GM19467 (cell line): ENCODE results near the gene ABLIM3.

ENCODE experiments used
- ATAC-seq: cut with Tn5 transposase; IDR thresholded peaks from one replicate; pipeline ENCODE4 v1.9.1; 2021; ENCODE audit warnings: mild to moderate bottlenecking, moderate library complexity; ENCODE audit not compliant: unreplicated experiment

ABLIM3 gene

DNA sequence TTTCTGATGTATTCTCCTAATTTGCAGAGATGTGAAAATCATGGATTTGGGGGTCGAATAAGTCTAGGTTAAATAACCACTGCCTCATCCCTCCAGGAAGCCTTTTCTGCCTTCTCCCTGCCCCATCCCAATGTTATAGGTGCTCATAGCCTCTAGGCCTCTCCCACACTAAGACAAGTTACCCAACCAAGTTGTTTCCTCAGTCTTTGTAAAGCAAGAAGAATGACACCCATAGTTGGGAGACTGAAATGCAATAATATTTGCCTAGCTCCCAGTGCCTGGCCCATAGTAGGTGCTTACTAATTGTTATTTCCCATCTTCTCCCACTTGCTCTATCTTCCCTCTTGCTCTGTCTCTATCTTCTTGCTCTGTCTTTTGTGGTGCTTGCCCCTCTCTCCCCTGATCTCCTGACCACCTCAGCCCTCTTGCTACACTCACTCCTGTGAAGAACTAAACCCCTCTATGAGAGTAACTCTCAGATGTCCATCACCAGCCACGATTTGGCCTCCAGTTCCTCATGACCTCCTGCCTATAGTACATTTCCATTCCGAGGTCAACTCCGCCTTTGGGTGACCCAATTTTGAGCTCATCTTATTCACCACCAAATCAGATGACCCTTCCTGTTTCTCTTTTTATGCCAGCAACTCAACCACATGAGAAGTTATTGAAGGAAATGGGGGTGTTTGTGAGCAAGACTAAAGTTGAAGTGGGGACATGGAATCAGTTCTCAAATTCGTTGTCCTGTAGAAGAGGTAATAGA, 137.3 kb downstream of the ABLIM3 start:
- no peak for ATAC-seq

DNA sequence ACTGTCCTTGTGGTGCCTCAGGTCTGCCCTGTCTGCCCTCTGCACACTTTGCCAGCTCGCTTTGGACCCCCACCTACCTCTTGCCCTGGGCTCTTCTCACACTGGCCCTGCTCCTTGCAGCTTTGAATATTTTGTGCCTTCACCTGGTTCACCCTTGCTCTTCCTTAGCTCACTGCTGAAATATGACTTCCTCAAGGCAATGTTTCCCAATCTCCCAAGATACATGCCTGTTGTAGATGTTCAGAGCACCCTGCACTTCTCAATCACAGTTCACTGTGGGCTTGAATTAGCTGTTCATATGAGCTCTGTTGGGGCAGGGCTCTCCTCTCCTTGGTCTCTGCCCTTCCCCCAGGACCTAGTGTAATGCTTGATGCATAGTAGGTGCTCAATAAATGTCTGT, 138.4 kb downstream of the ABLIM3 start:
- ATAC-seq, result no peak

DNA sequence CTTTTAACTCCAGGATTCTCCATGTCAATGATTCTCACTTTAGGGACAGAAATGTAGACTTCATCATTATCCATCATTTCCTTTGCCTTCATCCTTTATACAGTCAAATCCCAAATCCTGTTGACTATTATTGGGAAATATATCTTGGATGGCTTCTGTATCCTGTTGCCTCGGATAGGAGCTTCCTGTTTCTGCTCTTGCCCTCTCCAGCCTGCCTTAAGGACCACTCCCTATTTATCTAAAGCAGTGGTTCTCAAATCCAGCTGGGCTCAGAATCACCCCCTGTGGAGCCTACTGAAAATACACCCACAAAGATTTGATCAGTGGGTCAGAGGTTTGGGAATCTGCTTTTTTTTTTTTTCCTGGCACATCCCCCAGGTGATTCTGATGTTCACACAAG, 138.8 kb downstream of the ABLIM3 start:
- no peak for ATAC-seq

DNA sequence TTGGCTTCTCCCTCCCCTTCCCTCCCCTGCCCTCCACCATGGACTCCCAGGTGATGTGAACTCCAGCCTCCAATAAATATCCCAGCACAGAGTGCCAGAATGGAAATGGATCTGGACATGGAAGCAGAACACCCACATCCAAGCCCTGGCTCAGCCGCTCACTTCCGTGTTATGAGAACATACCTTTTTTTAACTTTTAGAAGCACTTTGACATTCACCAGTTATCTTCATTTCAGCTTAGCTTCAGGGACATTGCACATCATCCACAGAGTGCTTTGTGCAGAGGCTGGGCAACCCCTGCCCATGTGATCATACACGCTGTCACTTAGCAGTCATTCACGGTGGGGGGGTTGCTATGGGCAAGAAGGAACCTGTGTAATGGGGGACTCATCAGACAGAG, 139.5 kb downstream of the ABLIM3 start:
- ATAC-seq, result no peak

DNA sequence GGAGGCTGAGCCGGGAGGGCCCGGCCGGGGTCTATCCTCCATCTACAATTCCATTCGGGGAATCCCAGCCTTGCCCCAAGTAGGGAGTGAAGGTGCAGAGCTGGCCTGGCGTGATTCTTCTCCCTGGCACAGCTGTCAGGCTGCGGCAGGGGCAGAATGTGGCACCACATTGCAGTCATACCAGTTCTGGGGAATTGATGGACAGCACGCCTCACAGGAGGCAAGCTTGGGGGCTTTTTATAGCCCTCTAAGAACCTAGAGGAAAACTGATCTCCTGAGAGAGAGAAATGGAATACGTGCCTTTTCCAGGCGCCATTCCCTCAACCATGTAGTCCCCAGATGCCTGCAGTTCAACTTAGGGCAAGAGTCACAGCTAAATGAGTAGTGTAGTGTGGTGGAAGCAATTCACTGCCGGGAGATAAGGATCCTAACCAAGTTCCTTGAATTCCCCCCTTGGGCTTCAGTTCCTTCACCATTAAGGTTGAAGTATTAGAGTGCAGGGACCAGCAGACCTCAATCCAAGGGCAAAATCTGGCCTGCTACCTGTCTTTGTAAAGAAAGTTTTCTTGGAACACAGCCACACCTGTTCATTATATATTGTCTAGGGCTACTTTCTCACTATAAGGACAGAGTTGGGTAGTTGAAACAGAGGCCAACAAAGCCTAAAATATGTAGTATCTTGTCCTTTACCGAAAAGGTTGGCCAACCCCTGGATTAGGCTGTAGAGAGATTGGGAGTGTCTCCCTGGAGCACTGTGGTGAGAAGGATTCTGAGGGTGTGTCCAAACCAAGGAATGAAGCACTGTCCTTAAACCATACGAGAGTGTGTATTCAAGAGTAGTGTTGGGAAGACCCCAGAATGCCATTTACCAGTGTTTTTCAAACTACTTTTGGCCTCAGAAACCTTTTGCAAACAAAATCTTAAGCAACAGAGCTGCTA, 141.0 kb downstream of the ABLIM3 start:
- ATAC-seq, result no peak

DNA sequence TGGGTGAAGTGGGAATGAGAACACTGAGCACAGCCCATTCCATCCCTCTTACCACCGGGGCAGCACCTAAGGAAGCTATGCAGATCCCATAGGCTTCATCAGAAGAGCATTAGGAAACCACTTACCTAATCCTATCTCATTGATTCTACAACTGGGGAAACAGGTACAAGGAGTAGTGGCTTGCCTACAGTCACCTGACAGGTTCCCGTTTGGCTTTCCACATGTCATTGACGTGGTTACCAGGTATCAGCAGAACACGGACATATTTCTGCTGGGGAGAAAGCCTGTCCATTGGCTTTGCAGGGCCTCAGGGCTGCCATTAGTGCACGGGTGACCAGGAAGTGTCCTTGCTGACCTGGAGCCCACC, 141.7 kb downstream of the ABLIM3 start:
- ATAC-seq, result no peak

DNA sequence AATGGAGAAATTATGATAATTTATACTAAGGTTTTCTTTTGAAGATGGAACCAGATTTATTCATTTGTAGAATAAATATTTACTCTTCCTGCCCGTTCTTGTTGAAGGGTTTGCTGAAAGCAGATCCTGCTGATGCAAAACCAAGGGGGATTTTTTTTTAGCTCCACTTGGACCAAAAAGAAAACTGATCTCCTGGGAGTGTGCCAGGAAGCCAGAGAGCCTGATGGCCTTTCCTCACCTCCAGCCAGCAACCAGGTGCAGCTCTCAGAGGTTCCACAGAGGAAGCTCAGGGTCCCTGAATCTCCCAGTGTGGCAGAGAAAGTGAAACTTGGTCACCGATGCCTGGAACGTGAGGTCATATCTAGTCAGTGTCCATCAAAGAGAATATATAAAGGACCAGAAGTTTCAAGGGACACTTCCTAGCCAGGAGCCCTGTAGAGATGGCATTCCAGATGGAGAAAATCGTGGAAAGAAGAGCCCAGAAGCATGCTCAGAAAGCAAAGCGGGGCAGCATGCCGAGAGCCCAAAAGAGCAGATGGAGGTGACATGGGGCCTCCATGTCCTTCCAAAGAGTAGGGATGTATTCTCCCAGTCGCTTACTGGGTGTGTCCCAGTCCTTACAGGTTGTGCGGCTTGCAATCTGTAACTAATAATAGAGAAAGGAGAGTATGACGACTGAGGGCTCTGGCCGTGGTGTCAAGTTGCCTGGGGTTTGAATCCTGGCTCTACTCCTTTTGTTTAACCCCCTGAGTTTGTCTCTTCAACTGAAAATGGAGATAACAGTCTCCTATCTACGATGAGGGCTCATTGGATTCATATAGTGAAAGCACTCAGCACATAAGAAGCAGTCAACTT, 142.6 kb downstream of the ABLIM3 start:
- no peak for ATAC-seq

DNA sequence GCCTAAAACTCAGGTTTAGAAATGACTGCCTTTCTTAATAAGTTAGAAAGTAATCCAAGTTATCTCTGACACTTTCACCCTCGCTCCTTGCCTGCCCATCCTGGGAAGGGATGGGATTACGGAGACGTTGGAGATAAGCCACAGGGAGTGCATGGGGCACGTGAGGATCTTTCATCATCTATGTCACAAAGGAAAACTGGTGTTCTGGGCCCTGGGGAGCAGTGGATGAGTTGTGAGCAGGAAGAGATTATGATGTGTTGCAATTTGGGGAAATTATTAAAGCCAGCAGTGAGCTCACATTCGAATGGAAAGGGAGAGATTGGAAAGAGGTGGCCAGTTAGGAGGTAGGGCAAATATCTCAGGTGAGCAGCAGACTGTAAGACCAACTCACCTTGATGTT, 143.2 kb downstream of the ABLIM3 start:
- ATAC-seq, result no peak

DNA sequence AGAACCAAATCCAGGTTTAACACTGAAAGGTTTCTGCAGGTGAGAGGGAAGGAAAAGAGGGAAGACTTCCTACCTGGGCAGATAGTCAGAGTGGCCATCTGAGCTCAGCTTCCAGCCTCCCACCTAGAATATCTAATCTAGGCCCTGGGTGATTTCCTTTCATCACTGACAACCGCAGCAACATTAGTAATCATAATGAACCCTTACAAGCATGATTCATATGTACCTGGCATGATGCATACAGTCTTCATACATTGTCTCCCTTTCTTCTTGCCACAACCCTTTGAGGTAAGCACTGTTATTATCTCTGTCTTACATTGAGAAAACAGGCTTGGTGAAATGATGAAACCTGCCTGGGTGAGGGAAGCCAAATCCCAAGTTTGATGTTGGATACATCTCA, 143.9 kb downstream of the ABLIM3 start:
- no peak for ATAC-seq

DNA sequence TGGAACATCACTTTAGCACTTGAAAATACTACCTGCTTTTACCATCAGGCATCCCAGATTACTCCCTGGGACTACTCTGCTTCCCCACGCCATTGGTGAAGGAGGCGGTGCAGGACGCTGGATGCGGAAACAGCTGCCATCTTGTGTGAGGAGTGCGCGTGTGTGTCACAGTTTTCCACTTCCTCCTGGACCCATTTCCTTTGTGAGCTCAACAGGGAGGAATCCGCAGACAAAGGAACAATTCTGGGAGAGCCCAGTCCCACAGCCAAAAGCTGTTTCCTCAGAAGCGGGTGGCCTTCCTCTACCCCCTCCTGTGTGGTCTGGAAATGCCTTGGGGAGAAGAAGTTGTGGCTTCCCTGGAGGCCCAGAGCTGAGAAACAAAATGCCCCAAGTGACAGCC, 147.1 kb downstream of the ABLIM3 start:
- ATAC-seq, result no peak

DNA sequence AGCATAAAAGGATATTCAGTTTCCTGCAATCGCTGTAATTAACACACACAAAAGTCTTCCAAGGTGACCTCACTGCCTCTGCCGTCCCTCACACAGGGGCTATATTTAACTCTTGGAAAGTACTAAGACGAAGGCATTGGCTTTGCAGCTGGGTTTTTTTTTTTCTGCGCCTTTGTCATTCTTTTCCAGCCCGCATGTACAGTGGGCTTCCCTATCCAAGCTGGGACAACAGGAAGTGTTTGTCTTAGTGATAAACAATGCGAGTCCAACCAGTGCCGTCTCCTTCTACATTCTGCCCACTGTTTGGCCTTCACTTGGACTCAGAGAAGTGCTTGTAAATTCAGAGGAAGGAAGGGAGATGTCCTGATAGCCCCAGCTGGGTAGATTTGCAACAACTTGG, 148.0 kb downstream of the ABLIM3 start:
- no peak for ATAC-seq

DNA sequence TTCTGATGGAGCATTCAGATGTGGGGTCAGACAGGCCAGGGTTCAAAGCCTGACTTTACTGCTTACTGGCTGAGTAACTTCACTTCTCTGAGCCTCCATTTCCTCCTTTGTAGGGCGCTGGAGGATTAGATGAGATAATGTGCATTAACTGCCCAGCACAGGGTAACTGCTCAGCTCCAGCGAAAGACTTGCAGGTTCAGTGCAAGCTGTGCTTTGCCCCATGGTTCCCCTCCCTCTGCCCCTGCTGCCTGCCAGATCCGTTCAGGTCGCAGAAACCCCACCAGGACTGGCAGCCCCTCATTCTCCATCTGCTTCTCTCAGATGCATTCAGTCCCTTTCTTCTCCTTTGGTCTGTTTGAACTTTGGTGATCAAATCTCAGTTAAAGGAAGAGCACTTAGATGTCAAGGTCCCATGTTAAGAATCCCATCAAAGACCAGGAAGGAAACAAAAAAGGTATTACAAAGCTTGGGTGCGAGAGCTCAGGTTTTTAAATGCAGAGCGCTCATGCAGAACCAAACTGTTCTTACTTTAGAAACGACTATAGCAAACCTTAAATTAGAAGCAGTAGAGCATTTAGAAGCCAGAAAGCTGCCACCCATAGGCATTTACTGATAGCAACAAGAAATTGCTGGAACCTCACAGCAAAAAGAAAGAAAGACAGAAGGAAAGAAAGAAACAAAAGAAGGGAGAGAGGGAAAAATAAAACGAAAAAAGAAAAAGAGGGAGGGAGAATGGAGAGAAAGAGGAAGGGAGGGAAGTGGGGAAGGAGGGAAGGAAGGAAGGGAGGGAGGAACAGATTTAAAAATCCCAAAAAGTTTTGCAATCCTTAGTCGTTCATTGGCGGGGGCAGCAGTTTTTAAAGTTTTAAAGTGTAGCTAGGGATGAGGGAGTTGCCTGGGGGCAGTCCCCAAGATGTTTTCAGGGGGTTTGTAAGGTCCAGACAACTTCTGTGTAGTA, 153.9 kb downstream of the ABLIM3 start:
- ATAC-seq, result no peak

DNA sequence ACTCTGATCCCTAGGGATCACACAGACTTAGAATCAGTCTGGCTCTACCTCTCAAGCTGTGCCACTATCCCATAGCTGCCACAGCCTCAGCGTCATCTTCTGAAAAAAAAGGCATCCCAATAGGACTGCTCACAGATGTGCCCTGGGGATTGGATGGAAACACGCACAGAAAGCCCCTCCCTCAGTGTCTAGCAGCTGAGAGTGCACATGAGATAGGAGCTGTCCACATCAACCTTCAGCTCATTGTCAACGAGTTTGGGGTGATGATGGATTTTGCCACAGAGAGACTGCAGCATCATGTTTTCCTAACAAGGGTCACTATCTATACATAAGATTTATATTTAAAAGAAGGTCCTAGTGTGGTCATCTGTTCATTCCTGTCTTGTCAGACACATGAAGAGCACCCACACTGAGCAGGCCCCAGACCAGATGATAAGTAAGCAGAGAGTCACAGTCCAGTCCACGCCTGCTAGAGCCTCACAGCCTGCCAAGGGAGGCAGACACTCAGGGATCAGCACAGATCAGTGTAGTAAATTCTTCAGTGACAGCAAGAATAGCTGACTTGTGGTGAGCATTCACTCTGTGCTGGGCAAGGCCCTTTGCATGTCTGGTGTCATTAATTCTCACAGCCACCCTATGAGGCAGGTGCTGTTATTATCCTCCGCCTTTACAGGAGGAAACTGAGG, 156.2 kb downstream of the ABLIM3 start:
- no peak for ATAC-seq

DNA sequence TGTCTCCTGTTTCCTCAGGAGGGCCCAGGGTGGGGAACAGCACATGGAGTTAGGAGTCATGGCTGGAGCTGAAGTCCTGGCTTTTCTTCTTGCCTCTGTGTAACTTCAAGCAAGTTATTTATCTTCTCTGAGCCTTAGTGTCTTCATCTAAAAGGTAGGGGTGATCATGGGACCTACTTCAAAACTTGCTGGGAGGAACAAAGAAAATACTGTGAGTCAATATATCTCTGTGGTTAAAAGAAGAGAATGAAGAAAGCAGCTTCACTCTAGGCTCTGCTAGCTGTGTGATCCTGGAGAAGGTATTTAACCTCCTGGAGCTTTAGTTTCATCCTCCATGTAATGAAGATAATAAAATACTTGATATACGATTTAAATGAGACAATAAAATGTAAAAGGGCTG, 156.9 kb downstream of the ABLIM3 start:
- no peak for ATAC-seq

DNA sequence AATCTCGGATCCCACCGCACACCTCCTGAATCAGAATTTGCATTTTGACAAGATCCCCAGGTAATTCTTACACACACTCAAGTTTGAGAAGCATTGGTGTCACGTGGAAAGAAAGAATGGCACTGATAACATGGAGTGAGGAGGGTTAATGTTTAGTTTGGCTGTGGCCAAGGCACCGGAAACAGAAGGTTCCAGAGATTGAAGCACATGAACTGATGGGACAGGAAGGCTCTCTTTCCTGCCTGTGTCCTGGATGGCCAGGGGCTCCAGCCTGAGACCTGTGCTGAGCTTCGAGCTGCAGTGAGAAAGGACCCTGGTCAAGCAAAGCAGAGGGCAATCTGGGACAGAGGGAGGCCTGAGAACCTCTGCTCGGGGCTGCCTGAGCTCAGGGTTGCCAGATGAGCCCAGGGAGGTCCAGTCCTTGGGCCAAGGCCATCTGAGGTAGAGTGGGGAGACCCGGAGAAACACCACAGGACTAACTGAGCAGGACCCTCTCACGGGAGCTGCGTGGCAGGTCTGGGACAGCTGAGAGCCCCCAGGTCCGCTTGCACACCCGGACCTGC, 157.6 kb downstream of the ABLIM3 start:
- ATAC-seq, result no peak

DNA sequence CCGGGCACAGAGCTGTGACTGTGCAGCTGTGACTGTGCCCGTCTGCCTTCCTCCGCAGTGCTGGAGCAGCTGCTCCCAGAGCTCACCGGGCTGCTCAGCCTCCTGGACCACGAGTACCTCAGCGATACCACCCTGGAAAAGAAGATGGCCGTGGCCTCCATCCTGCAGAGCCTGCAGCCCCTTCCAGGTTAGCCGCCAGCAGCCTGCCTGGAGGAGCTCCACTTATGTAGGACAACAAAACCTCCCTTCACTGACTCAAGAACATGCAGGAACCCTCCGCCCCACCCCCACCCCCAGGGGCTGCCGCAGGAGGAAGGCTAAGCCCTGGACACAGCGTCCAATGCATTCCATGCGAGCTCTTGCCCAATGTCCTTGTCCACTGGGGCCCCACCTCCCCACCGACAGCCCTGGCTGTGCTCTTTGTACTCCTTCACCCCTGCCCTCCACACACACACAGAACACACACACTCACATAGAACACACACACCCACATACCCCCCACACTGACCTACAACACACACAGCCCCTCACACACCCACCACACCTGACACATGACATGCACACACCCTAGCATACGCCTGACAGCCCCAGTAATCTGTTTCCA, 158.3 kb downstream of the ABLIM3 start:
- ATAC-seq, result no peak

DNA sequence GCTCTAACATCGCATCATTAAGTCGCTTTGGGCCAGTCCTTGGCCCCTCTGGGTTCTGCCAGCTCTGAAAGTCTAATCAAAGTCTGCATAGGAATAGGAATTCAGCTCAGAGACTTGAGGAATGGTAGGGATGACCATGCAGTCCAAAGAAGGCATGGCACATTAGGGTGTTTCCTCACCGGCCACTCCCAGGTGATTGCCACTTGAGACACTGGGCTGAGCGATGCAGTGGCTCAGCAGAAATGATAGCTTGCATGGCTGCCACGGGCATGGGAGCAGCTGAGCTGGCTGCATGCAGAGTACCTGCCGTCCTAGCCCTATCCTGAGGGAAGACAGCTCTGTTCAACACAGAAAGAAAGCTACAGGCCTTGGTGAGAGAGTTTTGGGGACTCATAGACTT, 159.1 kb downstream of the ABLIM3 start:
- no peak for ATAC-seq

DNA sequence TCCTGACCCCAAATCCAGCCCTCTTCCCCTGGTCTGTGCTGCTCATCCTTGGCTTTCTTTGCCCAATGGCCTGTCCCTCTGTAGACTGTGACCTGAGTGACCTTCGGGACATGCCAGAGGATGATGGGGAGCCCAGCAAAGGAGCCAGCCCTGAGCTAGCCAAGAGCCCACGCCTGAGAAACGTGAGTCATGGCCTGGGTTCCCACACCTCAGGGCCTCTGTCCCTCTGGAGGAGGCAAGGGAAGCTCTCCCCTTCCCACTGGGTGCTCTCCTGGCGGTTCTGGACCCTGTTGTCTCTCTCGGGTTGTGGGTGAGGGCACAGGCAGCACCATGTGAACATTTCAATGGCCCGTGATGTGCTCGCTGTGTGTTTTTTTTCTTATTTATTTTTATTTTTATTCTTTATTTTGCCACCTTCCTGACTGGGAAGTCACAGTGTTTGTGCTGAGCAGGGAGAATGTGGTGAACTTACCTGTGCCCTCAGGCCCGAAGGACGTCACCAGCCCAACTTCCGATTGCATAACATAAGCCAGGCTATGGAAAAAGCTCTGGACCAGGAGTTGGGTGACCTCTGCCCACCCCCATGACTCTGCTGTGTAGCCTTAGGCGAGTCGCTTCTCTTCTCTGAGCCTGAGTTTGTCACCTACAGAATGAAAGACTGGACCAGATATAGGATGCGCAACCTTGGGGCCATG, 159.9 kb downstream of the ABLIM3 start:
- no peak for ATAC-seq
